Measurements from ENCODE around the gene NEK3. TPM values are rescaled to one million over a fixed set of nuclear protein-coding genes. Genes with fewer than 3 reads are reported as not detected.

Gene NEK3
- total RNA-seq, 1 experiment from 2014 or later: 12.0 TPM

DNA sequence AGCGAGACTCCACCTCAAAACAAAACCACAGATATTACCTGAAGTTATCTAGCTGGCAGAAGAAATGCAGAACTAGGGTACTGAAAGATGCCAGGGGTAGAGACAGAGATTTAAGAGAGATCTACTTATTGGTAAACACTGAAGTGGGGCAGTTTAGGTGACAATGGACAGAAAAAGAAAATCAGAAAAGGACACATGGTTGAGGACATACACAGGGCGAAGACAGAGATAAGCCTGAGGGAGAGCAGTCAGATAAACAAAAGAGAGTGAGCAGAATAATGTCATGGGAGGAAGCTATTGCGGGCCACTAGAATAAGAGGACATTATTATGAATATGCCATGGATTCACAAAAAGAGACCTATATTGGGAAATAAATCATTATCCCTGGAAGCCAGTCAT is 33.9 kb downstream of the NEK3 start:
- POLR2A ChIA-PET: no interaction called here
- ATAC-seq: no peak

DNA sequence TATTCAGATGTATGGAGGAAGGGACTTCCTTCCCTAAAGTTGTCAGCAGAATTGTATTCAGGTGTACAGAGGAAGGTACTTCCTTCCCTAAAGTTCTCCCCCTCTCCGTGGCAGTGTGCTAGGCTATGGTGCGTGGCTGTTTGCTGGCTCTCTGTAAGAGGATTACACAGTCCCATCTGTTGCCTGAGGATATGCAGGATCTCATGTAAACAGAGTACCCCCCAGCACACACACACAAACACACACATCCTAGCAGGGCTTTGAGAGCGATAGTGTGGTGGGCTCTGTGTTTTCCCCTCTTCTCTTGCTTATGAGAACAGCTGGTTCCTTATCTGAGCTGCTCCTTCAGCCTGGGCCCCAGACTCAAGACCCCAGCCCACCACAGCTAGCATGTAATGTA is 40.8 kb downstream of the NEK3 start:
- Histone ChIP-seq H3K27ac (ENCODE audit: low read length) (no peak overlapping the region), H3K9me3 (ENCODE audit: control insufficient read depth, insufficient read depth, low read depth, low read length) (no peaks in the 10 kb centered on the region), H3K4me1 (ENCODE audit: control insufficient read depth, insufficient read depth, low read length) (no peaks in the 10 kb centered on the region), H3K4me3 (ENCODE audit: low read depth in 2 of 2, low read length in 2 of 2) (no peak overlapping the region), H3K36me3 (ENCODE audit: control insufficient read depth, insufficient read depth, low read length) (no peaks in the 10 kb centered on the region), H3K27me3 (ENCODE audit: control insufficient read depth, insufficient read depth, low read length) (no peaks in the 10 kb centered on the region)
- no TSS peak for BruUV-seq (replicated peaks)
- CTCF ChIA-PET: no interaction called here
- intact Hi-C loops (cut with micrococcal nuclease; ENCODE audit: unreplicated experiment) (no loop called here), in situ Hi-C loops (cut with HindIII; ENCODE audit: low pct_unique_long_range_greater_than_20kb, low sequenced_read_pairs) (no loop called here)
- no peak for ATAC-seq
- TF ChIP-seq, protein P1, sequence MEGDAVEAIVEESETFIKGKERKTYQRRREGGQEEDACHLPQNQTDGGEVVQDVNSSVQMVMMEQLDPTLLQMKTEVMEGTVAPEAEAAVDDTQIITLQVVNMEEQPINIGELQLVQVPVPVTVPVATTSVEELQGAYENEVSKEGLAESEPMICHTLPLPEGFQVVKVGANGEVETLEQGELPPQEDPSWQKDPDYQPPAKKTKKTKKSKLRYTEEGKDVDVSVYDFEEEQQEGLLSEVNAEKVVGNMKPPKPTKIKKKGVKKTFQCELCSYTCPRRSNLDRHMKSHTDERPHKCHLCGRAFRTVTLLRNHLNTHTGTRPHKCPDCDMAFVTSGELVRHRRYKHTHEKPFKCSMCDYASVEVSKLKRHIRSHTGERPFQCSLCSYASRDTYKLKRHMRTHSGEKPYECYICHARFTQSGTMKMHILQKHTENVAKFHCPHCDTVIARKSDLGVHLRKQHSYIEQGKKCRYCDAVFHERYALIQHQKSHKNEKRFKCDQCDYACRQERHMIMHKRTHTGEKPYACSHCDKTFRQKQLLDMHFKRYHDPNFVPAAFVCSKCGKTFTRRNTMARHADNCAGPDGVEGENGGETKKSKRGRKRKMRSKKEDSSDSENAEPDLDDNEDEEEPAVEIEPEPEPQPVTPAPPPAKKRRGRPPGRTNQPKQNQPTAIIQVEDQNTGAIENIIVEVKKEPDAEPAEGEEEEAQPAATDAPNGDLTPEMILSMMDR (IDR thresholded peaks at IDR 0.05): no peak
- TF ChIP-seq SIN3A (IDR thresholded peaks at IDR 0.05; ENCODE audit: borderline replicate concordance, insufficient read depth, low read depth, low read length) (no peak), TCF7L2 (IDR thresholded peaks at IDR 0.05; ENCODE audit: low read depth, low read length) (no peak), POLR2AphosphoS5 (IDR thresholded peaks at IDR 0.05; ENCODE audit: low read depth, low read length) (no peak)
- TF ChIP-seq, protein P2, sequence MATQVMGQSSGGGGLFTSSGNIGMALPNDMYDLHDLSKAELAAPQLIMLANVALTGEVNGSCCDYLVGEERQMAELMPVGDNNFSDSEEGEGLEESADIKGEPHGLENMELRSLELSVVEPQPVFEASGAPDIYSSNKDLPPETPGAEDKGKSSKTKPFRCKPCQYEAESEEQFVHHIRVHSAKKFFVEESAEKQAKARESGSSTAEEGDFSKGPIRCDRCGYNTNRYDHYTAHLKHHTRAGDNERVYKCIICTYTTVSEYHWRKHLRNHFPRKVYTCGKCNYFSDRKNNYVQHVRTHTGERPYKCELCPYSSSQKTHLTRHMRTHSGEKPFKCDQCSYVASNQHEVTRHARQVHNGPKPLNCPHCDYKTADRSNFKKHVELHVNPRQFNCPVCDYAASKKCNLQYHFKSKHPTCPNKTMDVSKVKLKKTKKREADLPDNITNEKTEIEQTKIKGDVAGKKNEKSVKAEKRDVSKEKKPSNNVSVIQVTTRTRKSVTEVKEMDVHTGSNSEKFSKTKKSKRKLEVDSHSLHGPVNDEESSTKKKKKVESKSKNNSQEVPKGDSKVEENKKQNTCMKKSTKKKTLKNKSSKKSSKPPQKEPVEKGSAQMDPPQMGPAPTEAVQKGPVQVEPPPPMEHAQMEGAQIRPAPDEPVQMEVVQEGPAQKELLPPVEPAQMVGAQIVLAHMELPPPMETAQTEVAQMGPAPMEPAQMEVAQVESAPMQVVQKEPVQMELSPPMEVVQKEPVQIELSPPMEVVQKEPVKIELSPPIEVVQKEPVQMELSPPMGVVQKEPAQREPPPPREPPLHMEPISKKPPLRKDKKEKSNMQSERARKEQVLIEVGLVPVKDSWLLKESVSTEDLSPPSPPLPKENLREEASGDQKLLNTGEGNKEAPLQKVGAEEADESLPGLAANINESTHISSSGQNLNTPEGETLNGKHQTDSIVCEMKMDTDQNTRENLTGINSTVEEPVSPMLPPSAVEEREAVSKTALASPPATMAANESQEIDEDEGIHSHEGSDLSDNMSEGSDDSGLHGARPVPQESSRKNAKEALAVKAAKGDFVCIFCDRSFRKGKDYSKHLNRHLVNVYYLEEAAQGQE (IDR thresholded peaks at IDR 0.05; ENCODE audit: insufficient read depth in 1 of 2, low read depth in 2 of 2, low read length in 1 of 2): no peak
- POLR2A ChIA-PET: no interaction called here
- no peak for DNase-seq (ENCODE audit: low read depth, low spot score)

More for the DNA sequence above, 33.9 kb downstream of the NEK3 start:
- no TSS peak for BruUV-seq (replicated peaks)
- Histone ChIP-seq H3K27ac (ENCODE audit: low read length) (no peak overlapping the region), H3K27me3 (ENCODE audit: control insufficient read depth, insufficient read depth, low read length) (no peaks in the 10 kb centered on the region), H3K4me3 (ENCODE audit: low read depth in 2 of 2, low read length in 2 of 2) (no peak overlapping the region), H3K4me1 (ENCODE audit: control insufficient read depth, insufficient read depth, low read length) (peaks cover 7% of the 10 kb centered on the region; the same call in 1 of the 2 replicates), H3K9me3 (ENCODE audit: control insufficient read depth, insufficient read depth, low read depth, low read length) (no peaks in the 10 kb centered on the region), H3K36me3 (ENCODE audit: control insufficient read depth, insufficient read depth, low read length) (peaks cover 2% of the 10 kb centered on the region; the same call in 1 of the 2 replicates)
- CTCF ChIA-PET: no interaction called here
- in situ Hi-C loops (cut with HindIII; ENCODE audit: low pct_unique_long_range_greater_than_20kb, low sequenced_read_pairs) (no loop called here), intact Hi-C loops (cut with micrococcal nuclease; ENCODE audit: unreplicated experiment) (loop anchor here (5.0 kb wide), 1 partner anchor 128 kb away; no protein-coding TSS in a partner anchor)
- TF ChIP-seq TCF7L2 (IDR thresholded peaks at IDR 0.05; ENCODE audit: low read depth, low read length): no peak
- TF ChIP-seq POLR2AphosphoS5 (IDR thresholded peaks at IDR 0.05; ENCODE audit: low read depth, low read length): no peak
- TF ChIP-seq, protein P1 (IDR thresholded peaks at IDR 0.05): no peak
- TF ChIP-seq, protein P2 (IDR thresholded peaks at IDR 0.05; ENCODE audit: insufficient read depth in 1 of 2, low read depth in 2 of 2, low read length in 1 of 2): no peak
- TF ChIP-seq SIN3A (IDR thresholded peaks at IDR 0.05; ENCODE audit: borderline replicate concordance, insufficient read depth, low read depth, low read length): no peak
- no peak for DNase-seq (ENCODE audit: low read depth, low spot score)
